Prostate gland (tissue), 2 donors: ENCODE data around the gene PLCB1.

Experiments used
- POLR2A ChIP-seq: fragments of 450-650 bp; IDR thresholded peaks from one replicate; pipeline ENCODE4 v1.6.1; 2016; ENCODE audit warnings: antibody characterized with exemption, mild to moderate bottlenecking
- POLR2AphosphoS5 ChIP-seq: sonication (generic); formaldehyde crosslinking; IDR thresholded peaks from one replicate; pipeline ENCODE4 v1.6.1; 2017; ENCODE audit warnings: antibody characterized with exemption
- TF ChIP-seq, protein P1 (sequence below), 4 experiments: fragments of 200-600 bp in 2 of 4; fragments of 450-650 bp in 2 of 4; sonication (generic) in 2 of 4; IDR thresholded peaks; 1 replicate in 3 of 4; 2 replicates in 1 of 4; pipeline ENCODE4 v1.5.1; 2016 to 2019; ENCODE audit warnings: antibody characterized with exemption in 4 of 4, mild to moderate bottlenecking in 2 of 4, moderate library complexity in 2 of 4

GRCh38 chr20:8365634-8366033 lies 233.6 kb downstream of the PLCB1 start:
- TF ChIP-seq, protein P1, sequence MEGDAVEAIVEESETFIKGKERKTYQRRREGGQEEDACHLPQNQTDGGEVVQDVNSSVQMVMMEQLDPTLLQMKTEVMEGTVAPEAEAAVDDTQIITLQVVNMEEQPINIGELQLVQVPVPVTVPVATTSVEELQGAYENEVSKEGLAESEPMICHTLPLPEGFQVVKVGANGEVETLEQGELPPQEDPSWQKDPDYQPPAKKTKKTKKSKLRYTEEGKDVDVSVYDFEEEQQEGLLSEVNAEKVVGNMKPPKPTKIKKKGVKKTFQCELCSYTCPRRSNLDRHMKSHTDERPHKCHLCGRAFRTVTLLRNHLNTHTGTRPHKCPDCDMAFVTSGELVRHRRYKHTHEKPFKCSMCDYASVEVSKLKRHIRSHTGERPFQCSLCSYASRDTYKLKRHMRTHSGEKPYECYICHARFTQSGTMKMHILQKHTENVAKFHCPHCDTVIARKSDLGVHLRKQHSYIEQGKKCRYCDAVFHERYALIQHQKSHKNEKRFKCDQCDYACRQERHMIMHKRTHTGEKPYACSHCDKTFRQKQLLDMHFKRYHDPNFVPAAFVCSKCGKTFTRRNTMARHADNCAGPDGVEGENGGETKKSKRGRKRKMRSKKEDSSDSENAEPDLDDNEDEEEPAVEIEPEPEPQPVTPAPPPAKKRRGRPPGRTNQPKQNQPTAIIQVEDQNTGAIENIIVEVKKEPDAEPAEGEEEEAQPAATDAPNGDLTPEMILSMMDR (IDR thresholded peaks at IDR 0.05) = no peak
- TF ChIP-seq POLR2A = no peak
- TF ChIP-seq POLR2AphosphoS5 = no peak
